ENCODE data around the gene SART3.
A peak's percentile ranks its signal among the peaks of the same experiment; 100 is the strongest.
"Not testable (repeated sequence)": the region's sequence is repeated elsewhere in the genome, so short reads cannot be mapped to it uniquely, and the experiment has no call there.

The SART3 gene

GRCh38 chr12:108580531-108580930 lies 19.6 kb upstream of the SART3 start:
- no peak for DNase-seq (ENCODE audit: low read depth in 3 of 3)

- DNase-seq (ENCODE audit: low read depth in 3 of 3), result no peak
These were observed 17.8 kb upstream of the SART3 start for GRCh38 chr12:108578813-108579212.

DNA sequence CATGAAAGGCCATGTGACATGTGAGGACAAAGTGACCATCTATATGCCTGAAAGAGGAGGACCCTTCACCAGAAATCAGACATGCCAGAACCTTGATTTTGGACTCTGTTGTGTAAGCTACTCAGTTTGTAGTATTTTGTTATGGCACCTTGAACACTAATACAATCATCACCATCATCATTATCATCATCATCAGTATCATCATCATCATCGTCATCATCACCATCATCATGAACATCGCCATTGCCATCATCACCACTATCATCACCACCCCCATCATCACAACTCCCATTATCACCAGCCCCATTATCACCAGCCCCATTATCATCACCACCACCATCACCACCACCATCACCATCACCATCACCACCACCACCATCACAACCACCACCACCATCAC lies 17.3 kb upstream of the SART3 start:
- DNase-seq (ENCODE audit: low read depth in 3 of 3), result no peak

- DNase-seq (ENCODE audit: low read depth in 3 of 3), result no peak
These were observed 16.5 kb upstream of the SART3 start for GRCh38 chr12:108577458-108577857.

GRCh38 chr12:108576660-108577234 lies 15.8 kb upstream of the SART3 start:
- DNase-seq (ENCODE audit: low read depth in 3 of 3), result no peak

GRCh38 chr12:108575199-108575912 lies 14.4 kb upstream of the SART3 start:
- no peak for DNase-seq (ENCODE audit: low read depth in 3 of 3)

GRCh38 chr12:108574276-108574675 lies 13.3 kb upstream of the SART3 start:
- not testable (repeated sequence) for DNase-seq (ENCODE audit: low read depth in 3 of 3)

DNA sequence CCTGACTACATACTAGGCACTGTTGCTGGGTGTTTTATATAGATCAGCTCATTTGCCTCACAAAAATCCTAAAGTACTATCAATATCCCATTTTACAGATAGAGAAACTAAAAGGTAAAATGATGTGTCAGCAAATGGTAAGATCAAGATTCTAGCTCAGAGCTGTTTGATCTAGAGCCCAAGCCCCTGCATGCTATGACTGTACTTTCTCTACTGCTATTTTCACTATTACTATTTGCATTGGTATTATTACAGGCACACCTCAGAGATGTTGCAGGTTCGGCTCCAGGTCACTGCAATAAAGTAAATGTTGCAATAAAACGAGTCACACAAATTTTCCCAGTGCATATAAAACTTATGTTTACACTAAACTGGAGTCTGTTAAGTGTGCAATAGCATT lies 12.3 kb upstream of the SART3 start:
- no peak for DNase-seq (ENCODE audit: low read depth in 3 of 3)

DNA sequence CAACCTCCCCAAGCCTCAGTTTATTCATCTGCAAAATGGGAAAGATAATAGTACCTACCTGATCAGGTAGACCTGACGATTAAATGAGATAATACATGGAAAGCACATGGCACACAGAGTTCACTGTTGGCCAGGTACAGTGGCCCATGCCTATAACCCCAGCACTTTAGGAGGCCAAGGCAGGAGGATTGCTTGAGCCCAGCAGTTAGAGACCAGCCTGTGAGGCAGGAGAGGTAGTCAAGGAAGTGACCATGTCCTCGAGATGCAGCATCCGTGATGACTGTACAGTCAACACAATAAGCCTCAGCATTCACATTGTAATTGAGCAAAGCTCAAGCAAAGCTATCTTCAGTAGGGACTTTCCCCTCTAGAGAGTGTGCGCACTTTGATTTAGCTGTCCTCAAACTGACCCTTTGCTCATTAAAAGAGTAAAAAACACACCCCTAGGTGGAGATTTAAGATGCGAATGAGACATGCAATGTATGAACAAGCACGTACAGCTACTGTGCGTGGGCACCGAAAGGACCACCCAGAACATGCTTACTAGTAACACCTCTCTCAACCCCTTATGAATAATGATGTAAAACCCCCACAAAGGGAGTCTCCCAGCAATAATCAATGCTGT lies 11.3 kb upstream of the SART3 start:
- DNase-seq (ENCODE audit: low read depth in 3 of 3), result no peak

GRCh38 chr12:108571609-108572165 lies 10.7 kb upstream of the SART3 start:
- no peak for DNase-seq (ENCODE audit: low read depth in 3 of 3)

GRCh38 chr12:108570743-108571608 lies 10.0 kb upstream of the SART3 start:
- DNase-seq (ENCODE audit: low read depth in 3 of 3), result no peak

DNA sequence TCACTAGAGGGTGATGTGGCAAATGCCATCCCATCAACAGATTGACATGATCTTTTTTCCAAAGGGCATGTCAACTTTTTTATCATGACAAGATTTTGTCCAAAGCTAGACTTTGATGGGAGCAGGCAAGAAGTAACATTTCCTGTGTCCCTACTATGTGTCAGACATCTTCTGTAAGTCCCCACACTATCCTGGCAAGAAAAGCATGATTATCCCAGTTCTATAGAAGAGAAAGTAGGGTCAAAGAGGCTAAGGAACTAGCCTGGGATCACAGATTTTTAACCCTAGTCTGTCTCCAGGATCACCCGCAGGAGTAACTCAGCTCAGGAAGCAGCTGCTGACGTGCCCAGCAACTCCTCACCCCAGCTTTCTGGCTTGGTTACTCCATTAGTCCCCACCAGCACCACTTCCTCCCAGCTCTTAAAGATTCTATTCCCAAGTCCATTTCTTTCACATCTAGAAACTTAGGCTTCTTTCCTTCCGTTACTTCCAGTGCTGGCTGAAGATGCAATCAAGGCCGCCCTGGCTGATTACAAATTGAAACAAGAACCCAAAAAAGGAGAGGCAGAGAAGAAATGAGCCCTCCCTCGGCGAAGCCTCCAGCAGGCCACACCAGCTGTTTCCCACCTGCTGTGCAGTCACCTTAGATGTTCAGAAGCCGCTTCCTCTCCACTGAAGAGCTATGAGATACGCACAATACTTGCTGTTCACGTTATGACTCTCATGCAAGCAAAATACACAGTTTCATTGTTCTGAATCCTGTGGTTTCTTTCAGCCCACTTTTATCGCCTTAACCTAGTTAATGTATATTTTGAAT lies 7.6 kb upstream of the SART3 start:
- DNase-seq (ENCODE audit: low read depth in 3 of 3), result peak; percentile 35 to 65 (median 54)

DNA sequence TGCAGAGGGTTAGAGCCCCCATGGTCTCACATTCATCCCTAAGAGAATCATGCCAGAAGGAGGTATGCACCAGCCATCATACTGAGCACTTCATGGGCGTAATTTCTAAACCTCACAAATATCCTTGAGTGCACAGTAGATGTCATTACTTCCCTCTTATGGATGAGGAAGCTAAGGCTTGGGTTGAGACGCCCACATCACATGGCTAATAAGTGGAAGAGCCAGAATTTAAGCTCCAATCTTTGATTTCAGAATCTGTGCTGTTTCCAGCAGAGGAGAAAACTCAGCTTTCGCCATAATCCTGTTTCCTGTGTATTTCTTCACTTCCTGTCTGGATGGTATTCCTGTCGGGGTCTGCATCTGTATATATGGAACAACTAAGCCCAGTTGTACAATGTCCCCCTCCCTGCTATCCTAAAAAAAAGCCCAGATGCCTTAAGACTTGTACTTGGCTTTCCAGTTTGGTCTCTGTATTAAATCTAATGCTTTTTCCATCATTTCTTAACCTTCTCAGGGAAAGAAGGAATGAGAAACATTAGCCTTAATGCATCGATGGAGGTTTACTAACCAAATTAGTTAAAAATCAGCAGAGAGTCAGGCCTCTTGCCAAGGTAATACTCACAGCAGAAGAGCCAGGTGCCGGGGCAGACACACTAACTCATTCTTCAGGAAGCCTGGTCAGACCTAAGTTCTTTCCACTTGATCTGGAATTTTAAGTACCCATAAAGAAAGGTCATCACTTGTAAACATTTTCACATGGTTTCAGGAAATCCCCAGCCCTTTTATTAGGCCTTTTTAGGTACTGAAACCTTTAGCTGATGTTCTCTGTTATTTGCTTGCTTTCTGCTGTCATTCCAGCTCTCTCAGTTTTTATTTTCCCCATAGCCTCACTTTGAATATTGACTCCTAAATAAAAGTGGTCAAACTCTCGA lies 6.7 kb upstream of the SART3 start:
- DNase-seq (ENCODE audit: low read depth in 3 of 3), result no peak

DNA sequence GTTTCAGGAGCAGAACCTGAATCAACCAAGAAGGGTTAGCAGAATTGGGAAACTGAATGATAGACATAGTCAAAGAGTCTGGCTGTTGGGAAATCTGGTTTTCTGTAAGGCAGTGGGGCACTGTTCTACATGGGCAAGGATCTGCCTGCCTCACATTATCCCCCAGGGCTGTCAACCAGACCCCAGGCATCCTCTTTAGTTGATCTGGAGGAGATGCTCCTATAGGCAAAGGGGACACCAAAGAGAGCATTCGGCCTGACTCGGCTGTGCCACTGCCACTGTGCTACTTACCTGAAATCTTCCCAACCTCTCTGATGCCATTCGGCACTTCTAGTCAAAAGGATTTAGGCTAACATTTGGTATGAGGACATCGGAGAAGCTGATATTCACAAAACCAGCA lies 5.5 kb upstream of the SART3 start:
- no peak for DNase-seq (ENCODE audit: low read depth in 3 of 3)

- peak; percentile 33 to 55 (median 47) for DNase-seq (ENCODE audit: low read depth in 3 of 3)
These were observed 5.0 kb upstream of the SART3 start for GRCh38 chr12:108565976-108566375.

GRCh38 chr12:108565146-108565545 lies 4.2 kb upstream of the SART3 start:
- no peak for DNase-seq (ENCODE audit: low read depth in 3 of 3)

GRCh38 chr12:108564724-108565123 lies 3.8 kb upstream of the SART3 start:
- DNase-seq (ENCODE audit: low read depth in 3 of 3), result no peak

DNA sequence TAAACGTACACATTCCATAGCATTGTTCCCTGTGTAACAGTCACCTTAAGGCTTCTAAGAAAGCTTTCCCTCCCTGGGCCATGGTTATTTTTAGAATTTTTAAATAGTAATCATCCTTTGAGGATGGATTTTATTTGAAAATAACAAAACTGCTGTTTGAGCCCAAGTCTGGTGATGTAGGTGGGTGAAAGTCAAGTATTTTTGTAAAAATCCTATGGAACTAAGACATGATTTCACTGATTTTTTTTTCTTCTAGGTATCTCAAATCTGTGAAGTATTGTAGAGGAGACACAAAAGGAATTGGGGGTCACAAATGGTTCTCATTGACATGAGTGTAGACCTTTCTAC lies 2.8 kb upstream of the SART3 start:
- no peak for DNase-seq (ENCODE audit: low read depth in 3 of 3)

DNA sequence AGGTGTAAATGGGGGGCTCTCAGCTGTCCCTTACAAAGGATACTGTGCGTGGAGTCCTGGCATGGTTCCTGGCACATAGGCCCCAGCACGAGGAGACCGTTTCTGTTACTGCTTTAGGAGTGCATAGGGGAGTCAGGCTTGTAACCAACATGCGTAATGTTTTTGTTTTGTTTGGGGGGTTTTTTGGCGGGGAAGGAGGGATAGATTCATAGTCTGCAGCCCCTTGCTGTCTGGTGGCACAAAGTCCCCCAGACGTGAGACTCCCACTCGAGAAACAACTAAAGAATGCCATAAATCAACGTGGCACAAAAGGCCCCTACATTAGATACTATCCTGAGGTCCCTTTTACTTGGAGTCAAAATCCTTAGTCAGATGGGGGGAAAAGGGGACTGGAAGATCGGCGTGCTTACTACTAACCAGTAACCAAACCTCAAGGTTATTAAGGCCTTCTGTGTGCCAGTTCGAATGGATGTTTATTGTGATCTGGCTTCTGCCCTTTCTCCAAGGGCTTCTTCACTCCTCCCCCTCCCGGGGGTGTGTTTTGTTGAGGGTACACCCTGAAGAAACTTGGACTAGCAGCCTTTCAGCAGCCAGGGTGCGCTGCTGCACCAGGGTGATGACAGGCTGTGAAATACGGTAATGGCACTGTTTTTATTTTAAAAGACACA lies 2.3 kb upstream of the SART3 start:
- DNase-seq (ENCODE audit: low read depth in 3 of 3), result peak; percentile 65 to 82 (median 76)

Measured in stimulated activated CD4-positive, alpha-beta T cell treated with anti-CD3 and anti-CD28 coated beads, TNF-alpha, amount 100 ng/mL, for 24 hours (primary cell).